K562 (cell line): ENCODE measurements around the gene SKAP2. TPM values are rescaled to one million over a fixed set of nuclear protein-coding genes. Genes with fewer than 3 reads are reported as not detected.

ENCODE experiments used
- AFF4 ChIP-seq: sonication (generic); formaldehyde crosslinking; IDR thresholded peaks from 2 replicates; pipeline ENCODE4 v1.8.0; 2023; ENCODE audit warnings: mild to moderate bottlenecking, missing genetic modification reagents
- ATF7 ChIP-seq: fragments of 450-650 bp; IDR thresholded peaks from 2 replicates; pipeline ENCODE4 v1.7.1; 2014; ENCODE audit warnings: mild to moderate bottlenecking, moderate library complexity
- EGR1 ChIP-seq: fragments of 450-650 bp; conservative IDR thresholded peaks from 2 replicates; pipeline ENCODE4 v1.6.1; 2017; ENCODE audit warnings: mild to moderate bottlenecking
- ELF2 ChIP-seq: fragments of 250-450 bp; sonication (Bioruptor Pico); IDR thresholded peaks from 2 replicates; pipeline ENCODE4 v1.5.0; 2021; ENCODE audit warnings: mild to moderate bottlenecking
- FOSL1 ChIP-seq: fragments of 200-800 bp; sonication (Bioruptor generic); conservative IDR thresholded peaks from 2 replicates; pipeline ENCODE4 v1.6.1; 2016; ENCODE audit warnings: missing genetic modification characterization, missing compliant biosample characterization
- HINFP ChIP-seq: fragments of 450-650 bp; conservative IDR thresholded peaks from 2 replicates; pipeline ENCODE4 v1.6.1; 2016; ENCODE audit warnings: missing genetic modification characterization, low read depth, mild to moderate bottlenecking, control low read depth, missing compliant biosample characterization
- HNRNPLL ChIP-seq: fragments of 200-400 bp; formaldehyde crosslinking; IDR thresholded peaks from 2 replicates; pipeline ENCODE4 v1.6.1; 2017; ENCODE audit warnings: low read length, low read depth, mild to moderate bottlenecking; ENCODE audit not compliant: poor library complexity, severe bottlenecking
- JUND ChIP-seq, 2 experiments: IDR thresholded peaks; 2 replicates in 1 of 2; 3 replicates in 1 of 2; pipeline ENCODE4 v1.6.1; 2011; ENCODE audit warnings: borderline replicate concordance in 2 of 2, low read depth in 2 of 2, low read length in 2 of 2, improper control_type of control experiment in 1 of 2, missing biosample characterization in 1 of 2, missing genetic modification characterization in 1 of 2, missing genetic modification reagents in 1 of 2
- TAF9B ChIP-seq: fragments of 450-650 bp; IDR thresholded peaks from 2 replicates; pipeline ENCODE4 v1.6.1; 2018; ENCODE audit warnings: mild to moderate bottlenecking; ENCODE audit not compliant: partially characterized antibody
- TBL1XR1 ChIP-seq, 2 experiments: IDR thresholded peaks; 2 replicates each; pipeline ENCODE4 v1.6.1; 2012; ENCODE audit warnings: improper control_type of control experiment in 2 of 2, low read length in 2 of 2, mild to moderate bottlenecking in 1 of 2
- TEAD1 ChIP-seq, 2 experiments: fragments of 450-650 bp in 1 of 2; sonication (generic) in 1 of 2; formaldehyde crosslinking; IDR thresholded peaks; 2 replicates each; pipeline versions ENCODE4 v1.4.0 to v1.8.0; 2020 to 2022; ENCODE audit warnings: mild to moderate bottlenecking in 2 of 2, missing genetic modification reagents in 1 of 2
- TFAP4 ChIP-seq: sonication (generic); formaldehyde crosslinking; IDR thresholded peaks from 2 replicates; pipeline ENCODE4 v1.8.0; 2022; ENCODE audit warnings: missing genetic modification reagents, mild to moderate bottlenecking, moderate library complexity, borderline replicate concordance
- ZBTB11 ChIP-seq, 3 experiments: fragments of 200-800 bp in 1 of 3; fragments of 250-450 bp in 1 of 3; fragments of 450-650 bp in 1 of 3; sonication (Bioruptor Pico) in 1 of 3; sonication (Bioruptor generic) in 1 of 3; formaldehyde crosslinking in 1 of 3; IDR thresholded peaks; 2 replicates each; pipeline versions ENCODE4 v1.6.1 to v1.8.0; 2016 to 2022; ENCODE audit warnings: mild to moderate bottlenecking in 2 of 3, missing genetic modification characterization in 2 of 3, missing compliant biosample characterization in 1 of 3, moderate library complexity in 1 of 3
- ZNF134 ChIP-seq: fragments of 250-450 bp; sonication (Bioruptor Pico); conservative IDR thresholded peaks from 2 replicates; pipeline ENCODE4 v1.4.0; 2020
- ZNF766 ChIP-seq: fragments of 200-800 bp; sonication (Bioruptor generic); conservative IDR thresholded peaks from 2 replicates; pipeline ENCODE4 v1.6.1; 2016; ENCODE audit warnings: missing genetic modification characterization, missing compliant biosample characterization
- polyA plus RNA-seq, 8 experiments: library from polyadenylated mRNA; depleted of rRNA in 4 of 8; stranded (reverse) in 5 of 8; unstranded in 3 of 8; fragments of >200 nt; fragmentation: Nextera tagmentation in 2 of 8; fragmentation: Illumina TruSeq in 1 of 8; extraction: Ambion mirVana in 2 of 8; extraction: Trizol in 1 of 8; gene quantifications; 2 replicates each; pipeline versions ENCODE4 v1.2.1 to v1.2.3, GENCODE V29; 2011 to 2014; ENCODE audit warnings: inconsistent platforms in 1 of 8, missing spikeins in 1 of 8
- total RNA-seq, 7 experiments: library from RNA; depleted of rRNA in 6 of 7; stranded (reverse); fragments of >200 nt in 6 of 7; fragmentation: Illumina TruSeq in 2 of 7; extraction: Trizol in 2 of 7; gene quantifications; 2 replicates each; pipeline versions ENCODE4 v1.2.1 to v1.2.3, GENCODE V29; 2011 to 2021; ENCODE audit warnings: low replicate concordance in 1 of 7

The SKAP2 gene
- total and polyA plus RNA-seq, 9 of the 15 experiments (the other 6 are each of a cell fraction or from before 2014, with no cell fraction given), result 4.2 to 11.7 (median 8.3) TPM

- TF ChIP-seq JUND (IDR thresholded peaks at IDR 0.05; ENCODE audit: borderline replicate concordance, low read depth, low read length), result peak; percentile 67
- no peak for TF ChIP-seq JUND (tag; IDR thresholded peaks at IDR 0.05; ENCODE audit: borderline replicate concordance, low read depth, low read length)
- peak in 1 of 3 experiments; percentile 81; a peak in 2 of 6 replicates for TF ChIP-seq ZBTB11 (CRISPR knock-in tag; IDR thresholded peaks at IDR 0.05)
- peak; percentile 42 for TF ChIP-seq EGR1
- TF ChIP-seq TFAP4 (CRISPR knock-in tag), result peak; percentile 92
- TF ChIP-seq HINFP (tag), result peak; percentile 63; the same call in 1 of the 2 replicates
- 0 out of 2 replicates have a peak, but pooled peaks have one; percentile 43 for TF ChIP-seq ZNF134 (CRISPR knock-in tag)
- TF ChIP-seq ATF7, result peak; percentile 82
- peak; percentile 80 for TF ChIP-seq HNRNPLL
- TF ChIP-seq FOSL1 (tag), result peak; percentile 54
- 0 out of 2 replicates have a peak, but pooled peaks have one; percentile 39 for TF ChIP-seq AFF4 (CRISPR knock-in tag)
- peak; percentile 87 for TF ChIP-seq ZNF766 (CRISPR knock-in tag)
- TF ChIP-seq ELF2 (CRISPR knock-in tag), result peak; percentile 53
- peak; percentile 51 for TF ChIP-seq TAF9B
- peak in 1 of 2 experiments; percentile 12; a peak in 1 of 4 replicates for TF ChIP-seq TBL1XR1 (IDR thresholded peaks at IDR 0.05; ENCODE audit: low read length in 2 of 2)
- 0 out of 4 replicates have a peak, but pooled peaks have one; percentile 23 to 38 for TF ChIP-seq TEAD1 (CRISPR knock-in tag; IDR thresholded peaks at IDR 0.05)
Measured at GRCh38 chr7:26864309-26865093, at the start of gene SKAP2 (continued).
